HepG2 (cell line): ENCODE results near the gene ATP6V0E1.

Source experiments
- ASH2L ChIP-seq: fragments of 300-600, 200-600 bp; sonication (generic); IDR thresholded peaks from 2 replicates; pipeline ENCODE4 v1.7.0; 2017; ENCODE audit warnings: low read depth, mild to moderate bottlenecking, moderate library complexity, mixed read lengths, low read length; ENCODE audit not compliant: insufficient read length
- FOSL2 ChIP-seq: sonication (generic); formaldehyde crosslinking; IDR thresholded peaks from 2 replicates; pipeline ENCODE4 v1.4.0; 2020; ENCODE audit warnings: missing genetic modification reagents
- MYNN ChIP-seq: sonication (generic); formaldehyde crosslinking; IDR thresholded peaks from 2 replicates; pipeline ENCODE4 v1.4.0; 2020; ENCODE audit warnings: mild to moderate bottlenecking, low read depth, missing genetic modification reagents
- POLR2A ChIP-seq, 2 experiments: IDR thresholded peaks; 2 replicates each; pipeline ENCODE4 v1.6.1; 2011; ENCODE audit warnings: low read depth in 2 of 2, low read length in 2 of 2, mild to moderate bottlenecking in 1 of 2, moderate library complexity in 1 of 2; ENCODE audit not compliant: insufficient read depth in 1 of 2
- POLR2AphosphoS5 ChIP-seq: IDR thresholded peaks from 2 replicates; pipeline ENCODE4 v1.6.1; 2012; ENCODE audit warnings: low read depth, low read length
- ZKSCAN5 ChIP-seq: sonication (generic); formaldehyde crosslinking; IDR thresholded peaks from 2 replicates; pipeline ENCODE4 v1.5.1; 2020; ENCODE audit warnings: mild to moderate bottlenecking, missing genetic modification reagents
- ZNF484 ChIP-seq: sonication (generic); formaldehyde crosslinking; IDR thresholded peaks from 2 replicates; pipeline ENCODE4 v1.5.1; 2020; ENCODE audit warnings: mild to moderate bottlenecking, low read depth, missing genetic modification reagents, borderline replicate concordance
- TF ChIP-seq, protein P1 (sequence below): IDR thresholded peaks from 2 replicates; pipeline ENCODE4 v1.6.1; 2012; ENCODE audit warnings: inconsistent platforms
- TF ChIP-seq, protein P2 (sequence below): sonication (generic); formaldehyde crosslinking; IDR thresholded peaks from 2 replicates; pipeline ENCODE4 v1.4.0; 2020; ENCODE audit warnings: missing genetic modification reagents

DNA sequence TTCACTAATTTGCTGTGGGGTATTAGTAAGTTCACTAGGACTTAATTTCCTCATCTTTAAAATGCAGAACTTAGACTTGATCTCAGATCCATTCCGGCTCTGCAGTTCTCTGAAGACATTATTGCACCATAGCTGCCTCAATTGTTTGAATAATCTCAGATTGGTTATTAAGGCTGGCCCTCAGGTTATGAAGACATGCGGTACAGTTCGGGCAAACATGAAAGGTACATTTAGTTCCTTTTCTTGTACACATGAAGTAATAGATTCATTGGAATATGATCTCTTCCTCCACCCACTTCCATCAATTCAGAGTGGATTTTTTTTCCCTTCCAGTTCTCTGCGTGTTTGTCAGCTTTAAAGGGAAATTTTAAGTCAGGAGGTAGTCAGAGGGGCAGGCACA lies 28.0 kb downstream of the ATP6V0E1 start:
- TF ChIP-seq ASH2L (no peak), POLR2AphosphoS5 (no peak), ZNF484 (no peak), ZKSCAN5 (no peak), POLR2A (IDR thresholded peaks at IDR 0.05; ENCODE audit: insufficient read depth in 1 of 2, low read depth in 2 of 2, low read length in 2 of 2) (no peak), MYNN (CRISPR knock-in tag) (no peak), FOSL2 (no peak)
- TF ChIP-seq, protein P1, sequence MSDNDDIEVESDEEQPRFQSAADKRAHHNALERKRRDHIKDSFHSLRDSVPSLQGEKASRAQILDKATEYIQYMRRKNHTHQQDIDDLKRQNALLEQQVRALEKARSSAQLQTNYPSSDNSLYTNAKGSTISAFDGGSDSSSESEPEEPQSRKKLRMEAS = no peak
- TF ChIP-seq, protein P2, sequence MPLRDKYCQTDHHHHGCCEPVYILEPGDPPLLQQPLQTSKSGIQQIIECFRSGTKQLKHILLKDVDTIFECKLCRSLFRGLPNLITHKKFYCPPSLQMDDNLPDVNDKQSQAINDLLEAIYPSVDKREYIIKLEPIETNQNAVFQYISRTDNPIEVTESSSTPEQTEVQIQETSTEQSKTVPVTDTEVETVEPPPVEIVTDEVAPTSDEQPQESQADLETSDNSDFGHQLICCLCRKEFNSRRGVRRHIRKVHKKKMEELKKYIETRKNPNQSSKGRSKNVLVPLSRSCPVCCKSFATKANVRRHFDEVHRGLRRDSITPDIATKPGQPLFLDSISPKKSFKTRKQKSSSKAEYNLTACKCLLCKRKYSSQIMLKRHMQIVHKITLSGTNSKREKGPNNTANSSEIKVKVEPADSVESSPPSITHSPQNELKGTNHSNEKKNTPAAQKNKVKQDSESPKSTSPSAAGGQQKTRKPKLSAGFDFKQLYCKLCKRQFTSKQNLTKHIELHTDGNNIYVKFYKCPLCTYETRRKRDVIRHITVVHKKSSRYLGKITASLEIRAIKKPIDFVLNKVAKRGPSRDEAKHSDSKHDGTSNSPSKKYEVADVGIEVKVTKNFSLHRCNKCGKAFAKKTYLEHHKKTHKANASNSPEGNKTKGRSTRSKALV (CRISPR knock-in tag) = no peak
